HG02938 (cell line): Measurements from ENCODE around the gene FRMD4B.
A peak's percentile ranks its signal among the peaks of the same experiment; 100 is the strongest.

Experiments
- ATAC-seq: cut with Tn5 transposase; IDR thresholded peaks from one replicate; pipeline ENCODE4 v1.9.1; 2021; ENCODE audit warnings: mild to moderate bottlenecking, moderate library complexity; ENCODE audit not compliant: unreplicated experiment

FRMD4B gene

GRCh38 chr3:69368129-69368741, 17.7 kb downstream of the FRMD4B start:
- peak; percentile 100 for ATAC-seq

GRCh38 chr3:69367586-69367985, 18.3 kb downstream of the FRMD4B start:
- no peak for ATAC-seq

DNA sequence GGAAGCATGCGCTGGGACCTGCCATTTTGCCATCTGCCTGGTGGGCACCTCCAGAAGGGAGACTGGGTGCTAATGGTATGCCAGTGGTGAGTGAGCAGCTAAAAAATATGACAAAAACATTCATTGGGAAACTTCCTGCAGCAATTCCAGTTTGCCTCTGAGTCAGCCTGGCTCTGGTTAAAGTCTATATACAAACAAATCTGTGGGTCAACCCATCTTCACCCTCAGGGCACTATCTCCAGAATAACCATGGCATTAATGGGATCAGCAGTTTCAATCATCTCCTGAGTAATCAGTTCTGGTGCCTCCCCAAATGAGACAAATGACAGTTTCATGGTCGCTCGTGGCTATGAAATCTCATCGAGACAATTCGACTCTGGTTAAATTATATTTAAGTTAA, 21.5 kb downstream of the FRMD4B start:
- ATAC-seq, result no peak

- ATAC-seq, result no peak
Measured at GRCh38 chr3:69360690-69361089, 25.2 kb downstream of the FRMD4B start.

GRCh38 chr3:69359916-69360315, 26.0 kb downstream of the FRMD4B start:
- ATAC-seq, result no peak

DNA sequence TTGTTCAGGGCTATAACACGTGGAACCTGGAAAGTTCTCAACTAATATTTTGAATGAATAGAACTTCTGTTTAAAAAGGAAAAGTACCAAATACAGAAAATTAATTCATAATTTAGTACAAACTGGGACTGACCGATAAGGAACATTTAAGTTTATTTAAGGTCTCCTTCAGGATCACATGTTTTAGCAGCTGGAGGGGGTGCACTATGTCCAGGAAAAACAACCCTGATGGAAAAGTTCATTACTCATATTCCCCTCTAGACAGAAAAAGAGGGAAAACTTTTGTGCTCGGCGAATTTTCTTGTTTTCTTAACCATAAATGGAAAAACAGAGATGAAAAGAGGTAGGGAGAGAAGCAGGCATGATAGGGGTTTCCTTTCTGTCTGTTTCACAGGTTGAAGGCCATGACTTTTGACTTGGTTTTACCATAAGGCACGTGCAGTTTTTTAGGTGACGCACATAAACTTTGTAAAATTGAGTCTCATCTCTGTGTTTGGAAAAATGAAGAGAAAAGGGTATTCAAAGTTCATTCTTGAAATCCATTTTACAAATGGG, 26.5 kb downstream of the FRMD4B start:
- ATAC-seq, result no peak

GRCh38 chr3:69357196-69357595, 28.7 kb downstream of the FRMD4B start:
- no peak for ATAC-seq

GRCh38 chr3:69354948-69355347, 30.9 kb downstream of the FRMD4B start:
- no peak for ATAC-seq

DNA sequence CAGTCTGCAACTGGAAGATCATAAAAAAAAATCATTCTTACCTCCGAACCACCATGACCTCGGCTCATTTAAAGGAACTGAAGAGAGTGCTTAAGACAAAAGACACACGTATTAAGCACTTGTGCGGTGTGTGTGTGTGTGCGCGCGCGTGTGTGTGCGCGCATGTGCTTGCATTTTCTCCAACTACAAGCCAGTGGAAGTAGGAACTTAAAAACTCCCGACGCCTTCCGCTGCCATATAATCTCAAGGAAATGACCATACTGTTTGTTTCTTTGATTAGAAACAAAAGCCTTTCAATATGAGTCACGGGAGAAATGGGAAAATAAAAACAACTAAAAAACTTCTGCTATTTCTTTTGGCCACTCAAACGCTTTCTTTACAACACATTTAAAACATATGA, 32.4 kb downstream of the FRMD4B start:
- ATAC-seq, result peak; percentile 56

DNA sequence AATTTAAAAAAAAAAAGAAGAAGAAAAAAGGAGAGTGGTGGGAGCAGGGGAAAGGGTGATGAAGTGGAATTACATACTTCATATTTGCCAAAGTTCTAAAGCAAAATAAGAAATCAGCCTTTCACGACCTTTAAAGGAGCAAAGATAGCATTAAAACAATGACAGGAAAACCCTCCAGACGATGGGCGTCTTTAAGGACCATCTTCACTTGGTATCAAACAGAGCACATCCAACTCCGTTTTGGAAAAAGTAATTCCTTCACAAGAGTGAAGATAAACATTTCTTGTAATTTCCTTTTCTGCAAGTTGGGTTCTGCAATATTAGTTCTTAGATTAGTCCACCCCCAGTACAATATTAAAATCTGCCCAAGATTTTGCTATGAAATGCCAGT, 32.8 kb downstream of the FRMD4B start:
- no peak for ATAC-seq

DNA sequence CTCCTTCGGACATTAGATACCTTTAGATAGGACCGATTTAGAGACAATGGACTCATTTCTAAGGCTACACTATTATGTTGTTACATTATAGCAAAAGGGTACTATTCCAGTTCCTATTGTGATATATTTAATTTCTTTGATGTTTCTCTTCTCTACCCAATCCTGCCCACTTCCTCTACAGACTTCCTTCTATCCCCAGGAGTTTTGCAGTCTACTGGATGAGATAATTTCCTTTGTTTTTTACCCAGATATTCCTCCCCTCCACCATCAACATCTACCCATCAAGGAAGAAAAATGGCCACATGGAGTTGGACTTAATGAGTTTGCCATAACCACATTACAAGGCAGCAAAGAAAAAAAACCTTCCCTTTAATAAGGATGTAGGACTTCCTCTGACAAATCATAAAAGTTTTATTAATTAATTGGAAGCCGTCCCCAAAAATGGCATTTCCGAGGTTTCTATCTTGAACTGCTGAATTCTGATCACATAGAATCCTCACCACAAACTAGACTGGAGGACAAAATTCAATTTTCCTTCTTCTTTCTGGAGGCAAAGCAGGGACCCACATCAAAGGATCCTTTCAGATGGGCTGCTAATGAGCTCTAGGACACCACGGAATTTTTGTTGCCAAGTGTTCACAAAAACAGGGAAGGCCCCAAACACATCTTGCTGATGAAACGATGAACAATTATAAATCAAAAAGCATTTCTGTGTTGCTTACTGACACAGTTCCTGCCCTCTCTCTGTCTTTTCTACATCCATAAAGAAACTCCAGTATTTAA, 33.4 kb downstream of the FRMD4B start:
- ATAC-seq, result no peak

GRCh38 chr3:69343875-69344274, 42.0 kb downstream of the FRMD4B start:
- ATAC-seq, result no peak

GRCh38 chr3:69342074-69342473, 43.8 kb downstream of the FRMD4B start:
- no peak for ATAC-seq

GRCh38 chr3:69339760-69340159, 46.1 kb downstream of the FRMD4B start:
- no peak for ATAC-seq

DNA sequence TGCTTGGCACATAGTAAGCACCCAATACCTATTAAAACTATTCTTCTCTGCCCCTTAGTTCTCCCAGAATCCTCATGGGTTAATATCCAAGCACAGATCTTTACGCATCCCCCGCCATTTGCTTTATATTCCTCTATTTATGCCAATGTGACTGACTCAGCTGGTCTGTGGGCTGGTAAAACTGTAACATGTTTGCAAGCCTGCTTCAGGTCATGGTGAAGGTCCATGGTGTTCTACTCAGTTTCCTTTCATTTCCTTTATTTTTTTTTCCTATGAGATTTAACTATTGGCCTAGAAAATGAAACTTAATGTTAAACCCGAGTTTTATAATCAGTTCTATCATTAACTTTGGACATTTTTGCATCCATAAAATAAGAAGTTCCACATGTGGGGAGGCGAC, 47.0 kb downstream of the FRMD4B start:
- no peak for ATAC-seq

DNA sequence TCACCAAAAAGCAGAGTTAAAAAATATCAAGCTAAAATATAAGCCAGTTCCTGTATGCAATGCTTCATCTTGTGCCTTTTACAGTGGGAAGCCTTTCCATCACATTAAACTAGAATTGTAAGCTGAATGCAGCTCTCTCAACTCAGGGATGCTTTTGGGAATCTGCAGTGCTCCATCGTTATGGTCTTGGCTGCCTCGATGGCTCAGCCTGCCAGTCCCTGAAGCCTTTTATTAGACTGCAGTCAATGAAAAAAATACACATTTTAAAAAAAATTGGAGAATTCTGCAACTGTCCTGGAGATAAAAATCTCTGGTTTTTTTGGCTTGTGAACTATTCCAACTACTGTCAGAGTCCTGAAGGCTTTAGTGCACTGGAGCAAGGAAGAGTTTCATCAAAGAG, 53.0 kb downstream of the FRMD4B start:
- ATAC-seq, result no peak

GRCh38 chr3:69330891-69331400, 54.9 kb downstream of the FRMD4B start:
- no peak for ATAC-seq

DNA sequence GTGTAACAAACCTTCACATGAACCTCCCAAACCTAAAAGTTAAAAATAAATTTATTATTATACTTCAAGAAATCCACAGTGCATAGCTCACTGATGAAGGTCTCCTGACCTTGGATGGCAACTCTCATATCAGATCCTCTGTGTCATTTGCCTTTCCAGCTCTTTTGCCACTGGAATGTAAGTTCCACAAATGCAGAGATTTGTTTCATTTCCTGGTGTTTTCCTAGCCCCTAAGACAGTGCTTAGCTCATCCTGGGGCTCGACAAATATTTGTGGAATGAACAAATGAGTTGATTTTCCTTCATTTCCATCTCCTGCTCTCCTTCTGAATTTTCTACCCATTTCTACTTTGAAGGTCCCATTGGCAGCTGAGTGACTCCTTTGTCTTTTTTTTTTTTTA, 56.0 kb downstream of the FRMD4B start:
- ATAC-seq, result no peak

DNA sequence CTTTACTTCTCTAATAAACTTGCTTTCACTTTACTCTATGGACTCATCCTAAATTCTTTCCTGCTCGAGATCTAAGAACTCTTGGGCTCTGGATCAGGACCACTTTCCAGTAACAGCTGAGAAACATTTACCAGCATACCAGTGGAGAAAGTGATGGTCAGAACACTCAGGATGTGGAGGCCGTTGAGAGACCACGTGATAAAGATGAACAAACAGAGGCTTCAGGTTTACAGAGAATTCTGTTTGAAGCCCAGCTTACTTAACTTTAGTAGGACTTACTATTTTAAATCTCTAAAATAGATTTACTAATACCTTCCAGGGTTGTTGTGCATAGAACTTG, 57.0 kb downstream of the FRMD4B start:
- ATAC-seq, result no peak

DNA sequence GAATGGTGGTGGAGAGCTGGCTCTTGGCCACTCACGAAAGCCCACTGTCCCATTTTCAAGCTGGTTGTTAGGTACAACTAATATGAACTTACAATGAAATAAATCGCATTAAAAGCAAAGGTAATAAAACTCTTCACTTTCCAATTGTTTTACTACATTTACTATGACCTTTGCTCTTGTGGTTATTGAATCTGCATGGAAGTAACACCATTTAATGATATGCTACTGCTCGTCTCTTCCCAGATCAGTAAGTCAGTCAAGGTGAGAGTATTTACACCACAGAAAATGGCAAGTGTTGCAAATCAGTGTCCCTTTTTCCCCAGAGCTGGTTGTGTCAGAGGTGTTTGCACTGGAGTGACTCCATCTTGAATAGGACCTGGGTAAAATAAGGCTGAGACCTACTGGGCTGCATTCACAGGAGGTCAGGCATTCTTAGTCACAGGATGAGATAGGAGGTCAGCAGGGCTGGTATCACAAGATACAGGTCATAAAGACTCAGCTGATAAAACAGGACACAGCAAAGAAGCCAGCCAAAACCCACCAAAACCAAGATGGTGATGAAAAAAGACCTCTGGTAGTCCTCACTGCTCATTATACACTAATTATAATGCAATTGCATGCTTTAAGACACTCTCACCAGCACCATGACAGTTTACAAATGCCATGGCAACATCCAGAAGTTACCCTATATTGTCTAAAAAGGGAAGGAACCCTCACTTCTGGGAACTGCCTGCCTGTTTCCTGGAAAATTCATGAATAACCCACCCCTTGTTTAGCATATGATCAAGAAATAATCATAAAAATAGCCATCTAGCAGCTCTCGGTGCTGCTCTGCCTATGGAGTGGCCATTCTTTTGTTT, 57.6 kb downstream of the FRMD4B start:
- ATAC-seq, result no peak

DNA sequence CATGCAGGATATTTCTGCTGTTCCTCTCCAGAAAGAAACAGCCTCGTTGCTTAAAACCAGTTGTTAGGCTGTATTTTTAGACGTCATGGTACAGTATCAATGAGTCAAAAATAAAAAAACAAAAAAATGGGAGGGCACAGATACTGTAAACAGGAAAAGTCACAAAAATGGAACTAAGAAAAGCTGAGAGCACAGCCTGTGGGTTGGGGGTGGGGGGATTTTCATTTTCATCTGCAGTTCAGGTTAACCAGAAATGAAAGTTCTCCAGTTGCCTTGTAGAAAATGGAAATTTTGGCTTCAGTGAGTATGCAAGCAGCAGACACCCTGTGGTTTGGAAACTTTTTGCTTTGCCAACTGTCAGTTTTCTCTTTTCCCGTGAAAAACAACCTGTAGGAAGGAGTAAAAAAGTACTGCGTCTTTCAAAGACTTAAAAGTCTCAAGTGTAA, 59.0 kb downstream of the FRMD4B start:
- peak; percentile 75 for ATAC-seq
